Nephron (organoid): ENCODE results near the gene DSCAML1.

Experiments
- H3K27ac Mint-ChIP-seq, 3 experiments: 2 replicates each; pipeline ENCODE4 v1.8.0; 2020; ENCODE audit warnings: mixed read lengths in 3 of 3, mild to moderate bottlenecking in 2 of 3, moderate library complexity in 1 of 3
- H3K27me3 Mint-ChIP-seq: 2 replicates; pipeline ENCODE4 v1.8.0; 2021; ENCODE audit warnings: low read depth, mild to moderate bottlenecking, moderate library complexity, mixed read lengths
- H3K36me3 Mint-ChIP-seq: 2 replicates; pipeline ENCODE4 v1.8.0; 2020; ENCODE audit warnings: low read depth, mixed read lengths
- H3K4me1 Mint-ChIP-seq: 2 replicates; pipeline ENCODE4 v1.8.0; 2020; ENCODE audit warnings: mixed read lengths
- H3K4me3 Mint-ChIP-seq, 3 experiments: 2 replicates each; pipeline ENCODE4 v1.8.0; 2020; ENCODE audit warnings: mild to moderate bottlenecking in 3 of 3, mixed read lengths in 3 of 3, moderate library complexity in 2 of 3
- H3K9me3 Mint-ChIP-seq: 2 replicates; pipeline ENCODE4 v1.8.0; 2020; ENCODE audit warnings: mixed read lengths
- CTCF ChIP-seq, 3 experiments: fragments of 200-600 bp; sonication (generic); IDR thresholded peaks; one replicate each; pipeline ENCODE4 v1.5.0; 2021; ENCODE audit warnings: antibody characterized with exemption in 3 of 3; ENCODE audit not compliant: unreplicated experiment in 3 of 3

DSCAML1 gene

GRCh38 chr11:117696540-117696939 is 100.5 kb downstream of the DSCAML1 start:
- no peaks in the 10 kb centered on the region for H3K36me3 Mint-ChIP-seq
- H3K27ac Mint-ChIP-seq = no peak overlapping the region
- peaks cover 29% of the 10 kb centered on the region for H3K27me3 Mint-ChIP-seq
- TF ChIP-seq CTCF (IDR thresholded peaks at IDR 0.05; ENCODE audit: unreplicated experiment in 3 of 3) = no peak
- H3K4me1 Mint-ChIP-seq = peaks cover 19% of the 10 kb centered on the region
- H3K4me3 Mint-ChIP-seq = no peak overlapping the region
- no peaks in the 10 kb centered on the region for H3K9me3 Mint-ChIP-seq

- H3K36me3 Mint-ChIP-seq = no peaks in the 10 kb centered on the region
- H3K4me3 Mint-ChIP-seq = no peak overlapping the region
- H3K27me3 Mint-ChIP-seq = peaks cover 23% of the 10 kb centered on the region
- TF ChIP-seq CTCF (IDR thresholded peaks at IDR 0.05; ENCODE audit: unreplicated experiment in 3 of 3) = no peak
- no peak overlapping the region for H3K27ac Mint-ChIP-seq
- H3K9me3 Mint-ChIP-seq = no peaks in the 10 kb centered on the region
- peaks cover 10% of the 10 kb centered on the region for H3K4me1 Mint-ChIP-seq
Measured at GRCh38 chr11:117693344-117693743, 103.7 kb downstream of the DSCAML1 start.

GRCh38 chr11:117691516-117691915 is 105.5 kb downstream of the DSCAML1 start:
- peaks cover 10% of the 10 kb centered on the region for H3K4me1 Mint-ChIP-seq
- peaks cover 20% of the 10 kb centered on the region for H3K27me3 Mint-ChIP-seq

GRCh38 chr11:117691218-117691514 is 105.8 kb downstream of the DSCAML1 start:
- Mint-ChIP-seq H3K27ac (no peak overlapping the region), H3K36me3 (no peaks in the 10 kb centered on the region), H3K4me1 (peaks cover 10% of the 10 kb centered on the region), H3K4me3 (no peak overlapping the region), H3K9me3 (no peaks in the 10 kb centered on the region), H3K27me3 (peaks cover 22% of the 10 kb centered on the region)
- no peak for TF ChIP-seq CTCF (IDR thresholded peaks at IDR 0.05; ENCODE audit: unreplicated experiment in 3 of 3)

More at GRCh38 chr11:117691516-117691915, 105.5 kb downstream of the DSCAML1 start:
- Mint-ChIP-seq H3K9me3 (no peaks in the 10 kb centered on the region), H3K27ac (no peak overlapping the region), H3K36me3 (no peaks in the 10 kb centered on the region), H3K4me3 (no peak overlapping the region)
- no peak for TF ChIP-seq CTCF (IDR thresholded peaks at IDR 0.05; ENCODE audit: unreplicated experiment in 3 of 3)

DNA sequence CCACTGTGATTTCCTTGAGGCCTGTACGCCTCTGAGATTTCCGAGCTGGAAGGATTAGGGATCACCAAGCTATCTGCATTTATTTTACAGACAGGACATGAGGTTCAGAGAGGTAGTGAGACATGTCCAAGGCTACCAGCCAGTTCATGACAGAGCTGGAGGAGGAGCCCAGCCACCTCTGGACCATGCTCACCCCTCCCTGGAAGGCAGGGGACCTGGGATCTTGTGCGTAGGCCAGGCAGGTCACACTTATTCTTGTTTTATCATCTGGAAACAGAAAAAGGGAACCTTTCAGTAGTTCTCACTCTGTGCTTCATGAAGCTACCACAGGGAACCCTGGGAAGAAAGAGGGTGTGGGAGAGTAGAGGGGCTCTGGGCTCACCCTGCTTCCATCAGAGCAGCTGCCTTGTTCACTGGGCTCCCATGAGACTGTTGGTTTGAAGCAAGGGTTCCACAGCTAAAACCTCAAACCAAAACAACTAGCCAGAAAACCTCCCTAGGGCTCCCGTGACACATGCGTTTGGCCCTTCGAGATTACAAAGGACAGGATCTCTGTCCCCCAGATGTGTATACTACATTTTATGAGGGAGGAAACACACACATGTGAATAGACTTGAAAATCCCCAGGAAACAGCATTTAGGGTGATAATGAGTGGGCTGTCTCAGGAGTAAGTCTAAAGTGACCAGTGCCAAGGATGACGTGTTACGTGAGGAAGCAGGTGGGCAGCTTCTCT is 106.4 kb downstream of the DSCAML1 start:
- Mint-ChIP-seq H3K27ac (no peak overlapping the region), H3K4me1 (peaks cover 10% of the 10 kb centered on the region), H3K4me3 (no peak overlapping the region), H3K27me3 (peaks cover 22% of the 10 kb centered on the region), H3K36me3 (no peaks in the 10 kb centered on the region), H3K9me3 (no peaks in the 10 kb centered on the region)
- no peak for TF ChIP-seq CTCF (IDR thresholded peaks at IDR 0.05; ENCODE audit: unreplicated experiment in 3 of 3)

DNA sequence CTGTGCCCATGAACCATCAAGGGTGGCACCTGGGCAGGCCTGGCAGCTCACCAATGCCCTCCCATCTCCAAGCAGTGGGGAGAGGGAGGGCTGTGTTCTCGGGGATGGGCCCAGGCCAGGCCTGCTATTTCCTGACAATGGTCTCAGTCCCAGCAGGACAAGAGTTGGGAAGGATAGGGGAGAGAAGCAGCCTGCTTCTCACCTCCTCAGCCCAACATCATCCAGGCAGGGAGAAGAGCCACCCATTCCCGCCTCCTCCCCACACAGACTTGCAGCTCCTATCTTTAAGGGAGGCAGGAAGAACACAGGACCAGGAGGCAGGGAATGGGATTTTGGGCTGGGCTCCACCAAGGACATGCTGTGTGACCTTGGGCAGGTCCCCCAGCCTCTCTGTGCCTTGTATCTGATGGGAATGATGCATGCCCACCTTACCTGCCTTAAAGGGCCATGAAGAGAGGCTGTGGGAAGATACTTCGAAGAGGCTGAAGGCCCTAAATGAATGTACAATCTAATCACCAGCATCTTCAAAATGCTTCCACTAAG is 108.7 kb downstream of the DSCAML1 start:
- H3K9me3 Mint-ChIP-seq = no peaks in the 10 kb centered on the region
- H3K4me1 Mint-ChIP-seq = peaks cover 19% of the 10 kb centered on the region
- peaks cover 24% of the 10 kb centered on the region for H3K27me3 Mint-ChIP-seq
- no peak for TF ChIP-seq CTCF (IDR thresholded peaks at IDR 0.05; ENCODE audit: unreplicated experiment in 3 of 3)
- no peak overlapping the region for H3K4me3 Mint-ChIP-seq
- no peaks in the 10 kb centered on the region for H3K36me3 Mint-ChIP-seq
- H3K27ac Mint-ChIP-seq = no peak overlapping the region
